H54 (cell line): Measurements from ENCODE around the gene HAUS7.

Experiments
- DNase-seq: peaks from one replicate; pipeline ENCODE4 v3.0.0; 2011; ENCODE audit warnings: low spot score, mixed read lengths; ENCODE audit not compliant: insufficient read length
- FAIRE-seq: peaks from 3 replicates; lab custom pipeline; 2011; peaks lifted over from hg19 to GRCh38; lab: Jason Lieb, UNC
- POLR2A ChIP-seq: IDR thresholded peaks from 2 replicates; pipeline ENCODE4 v1.6.1; 2011; ENCODE audit warnings: low read depth, mild to moderate bottlenecking, low read length

HAUS7 gene

GRCh38 chrX:153505361-153505760, 35.0 kb upstream of the HAUS7 start:
- no peak for TF ChIP-seq POLR2A
- FAIRE-seq (no peak), DNase-seq (no peak)

DNA sequence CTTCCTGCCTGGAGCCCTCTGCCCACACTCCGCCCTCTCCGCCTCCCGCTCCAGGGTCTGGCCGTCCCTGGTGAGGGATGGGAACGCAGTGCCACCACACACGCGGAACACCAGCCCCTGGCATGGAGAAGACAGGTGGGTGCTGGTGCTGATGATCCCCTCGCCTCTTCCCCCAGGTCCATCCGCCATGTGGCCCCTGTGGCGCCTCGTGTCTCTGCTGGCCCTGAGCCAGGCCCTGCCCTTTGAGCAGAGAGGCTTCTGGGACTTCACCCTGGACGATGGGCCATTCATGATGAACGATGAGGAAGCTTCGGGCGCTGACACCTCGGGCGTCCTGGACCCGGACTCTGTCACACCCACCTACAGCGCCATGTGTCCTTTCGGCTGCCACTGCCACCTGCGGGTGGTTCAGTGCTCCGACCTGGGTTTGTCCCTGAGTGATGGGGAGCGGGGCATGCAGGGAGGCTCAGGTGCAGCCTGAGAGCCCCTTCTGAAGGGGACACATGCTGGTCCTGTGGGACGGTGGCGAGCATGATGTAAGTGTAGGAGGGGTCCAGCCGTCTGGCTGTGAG, 34.2 kb upstream of the HAUS7 start:
- DNase-seq = no peak
- FAIRE-seq = no peak

GRCh38 chrX:153502796-153503195, 32.4 kb upstream of the HAUS7 start:
- no peak for TF ChIP-seq POLR2A
- DNase-seq (no peak), FAIRE-seq (no peak)

More for the DNA sequence above, 34.2 kb upstream of the HAUS7 start:
- TF ChIP-seq POLR2A = no peak

GRCh38 chrX:153502131-153502530, 31.8 kb upstream of the HAUS7 start:
- no peak for TF ChIP-seq POLR2A
- DNase-seq (no peak), FAIRE-seq (no peak)

DNA sequence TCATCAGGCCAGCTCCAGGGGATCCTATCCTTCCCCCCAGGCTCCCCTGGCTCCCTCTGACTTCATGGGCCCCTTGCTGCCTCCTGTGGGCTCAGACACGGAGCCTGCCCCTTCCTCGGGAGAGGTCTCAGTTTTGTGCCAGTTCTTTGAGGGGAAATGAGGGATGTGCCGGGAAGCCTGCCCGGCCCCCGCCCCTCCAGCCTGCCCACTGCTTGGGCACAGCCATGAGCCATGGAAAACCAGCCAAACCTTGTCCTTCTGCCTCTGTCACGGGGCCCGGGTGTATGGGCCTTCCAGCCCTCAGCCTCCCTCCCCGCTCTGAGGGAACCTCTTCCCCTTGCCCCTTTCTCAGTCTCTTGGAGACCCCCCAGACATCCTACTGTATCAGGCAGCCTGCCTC, 31.2 kb upstream of the HAUS7 start:
- no peak for FAIRE-seq
- no peak for TF ChIP-seq POLR2A

GRCh38 chrX:153500676-153501280, 30.4 kb upstream of the HAUS7 start:
- FAIRE-seq = no peak
- no peak for DNase-seq
- TF ChIP-seq POLR2A = no peak

More for the DNA sequence above, 31.2 kb upstream of the HAUS7 start:
- DNase-seq = no peak

DNA sequence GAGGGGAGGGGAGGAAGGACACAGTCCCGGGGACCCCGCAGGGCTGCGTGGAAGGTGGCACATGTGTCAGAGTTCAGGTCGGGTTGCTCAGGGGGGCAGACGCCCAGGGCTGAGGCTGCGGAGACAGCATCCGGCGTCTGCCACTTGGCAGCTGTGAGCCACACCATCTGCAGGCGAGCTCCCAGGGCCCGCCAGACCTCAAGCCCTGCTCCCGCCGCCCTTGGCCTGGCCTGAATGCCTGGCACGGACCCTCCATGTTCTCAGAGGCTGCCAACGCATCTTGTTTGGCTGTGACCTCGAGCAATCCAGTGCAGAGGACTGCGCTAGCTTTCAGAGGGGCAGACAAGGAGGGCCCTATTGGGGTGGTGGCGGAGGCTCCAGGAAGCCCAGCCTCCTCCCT, 29.5 kb upstream of the HAUS7 start:
- DNase-seq = no peak
- TF ChIP-seq POLR2A = no peak
- FAIRE-seq = no peak

DNA sequence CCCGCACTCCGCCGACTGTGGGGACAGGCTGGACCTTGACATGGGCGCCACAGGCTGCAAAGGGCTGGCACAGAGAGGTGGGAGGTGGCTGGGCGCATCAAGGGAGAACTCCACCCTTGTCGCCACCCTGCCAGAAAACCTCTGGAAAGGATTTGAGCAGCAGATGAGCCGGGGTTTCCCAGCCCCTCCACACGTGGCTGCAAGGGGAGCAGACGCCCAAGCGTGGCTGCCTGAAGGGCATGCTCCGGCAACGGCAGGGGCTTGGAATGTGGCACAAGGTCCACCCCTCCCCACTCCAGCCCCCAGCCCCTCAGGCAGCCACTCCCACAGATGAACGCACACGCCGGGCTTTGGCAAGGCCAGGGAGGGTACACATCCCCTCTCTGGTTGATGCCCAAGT, 29.0 kb upstream of the HAUS7 start:
- no peak for TF ChIP-seq POLR2A
- FAIRE-seq (no peak), DNase-seq (no peak)

- no peak for TF ChIP-seq POLR2A
- FAIRE-seq = no peak
These were observed 28.1 kb upstream of the HAUS7 start for GRCh38 chrX:153498453-153498852.

GRCh38 chrX:153496590-153496959, 26.2 kb upstream of the HAUS7 start:
- no peak for DNase-seq
- TF ChIP-seq POLR2A = no peak
- FAIRE-seq = no peak

More at GRCh38 chrX:153498453-153498852, 28.1 kb upstream of the HAUS7 start:
- DNase-seq = no peak

- TF ChIP-seq POLR2A = no peak
- DNase-seq (no peak), FAIRE-seq (no peak)
These were observed 25.7 kb upstream of the HAUS7 start for GRCh38 chrX:153495903-153496589.

DNA sequence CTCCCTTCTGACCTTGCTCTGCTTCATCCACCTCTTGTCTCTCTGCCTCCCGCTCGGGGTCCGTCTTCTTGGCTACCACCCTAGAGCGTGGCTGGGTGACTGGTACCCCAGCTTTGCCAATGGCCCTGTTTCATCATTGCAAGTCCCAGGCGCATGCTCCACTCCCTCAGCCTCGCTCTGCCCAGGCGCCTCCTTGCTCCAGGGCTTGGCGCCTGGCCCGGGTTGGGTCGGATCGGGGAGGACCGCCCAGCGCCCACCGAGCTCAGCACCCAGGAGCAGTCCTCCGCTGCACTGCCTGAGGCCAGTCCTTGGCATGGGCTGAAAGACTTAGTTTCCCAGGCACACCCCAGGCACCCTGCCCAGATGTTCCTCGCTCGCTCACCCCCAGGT, 25.0 kb upstream of the HAUS7 start:
- FAIRE-seq (no peak), DNase-seq (no peak)
- no peak for TF ChIP-seq POLR2A

DNA sequence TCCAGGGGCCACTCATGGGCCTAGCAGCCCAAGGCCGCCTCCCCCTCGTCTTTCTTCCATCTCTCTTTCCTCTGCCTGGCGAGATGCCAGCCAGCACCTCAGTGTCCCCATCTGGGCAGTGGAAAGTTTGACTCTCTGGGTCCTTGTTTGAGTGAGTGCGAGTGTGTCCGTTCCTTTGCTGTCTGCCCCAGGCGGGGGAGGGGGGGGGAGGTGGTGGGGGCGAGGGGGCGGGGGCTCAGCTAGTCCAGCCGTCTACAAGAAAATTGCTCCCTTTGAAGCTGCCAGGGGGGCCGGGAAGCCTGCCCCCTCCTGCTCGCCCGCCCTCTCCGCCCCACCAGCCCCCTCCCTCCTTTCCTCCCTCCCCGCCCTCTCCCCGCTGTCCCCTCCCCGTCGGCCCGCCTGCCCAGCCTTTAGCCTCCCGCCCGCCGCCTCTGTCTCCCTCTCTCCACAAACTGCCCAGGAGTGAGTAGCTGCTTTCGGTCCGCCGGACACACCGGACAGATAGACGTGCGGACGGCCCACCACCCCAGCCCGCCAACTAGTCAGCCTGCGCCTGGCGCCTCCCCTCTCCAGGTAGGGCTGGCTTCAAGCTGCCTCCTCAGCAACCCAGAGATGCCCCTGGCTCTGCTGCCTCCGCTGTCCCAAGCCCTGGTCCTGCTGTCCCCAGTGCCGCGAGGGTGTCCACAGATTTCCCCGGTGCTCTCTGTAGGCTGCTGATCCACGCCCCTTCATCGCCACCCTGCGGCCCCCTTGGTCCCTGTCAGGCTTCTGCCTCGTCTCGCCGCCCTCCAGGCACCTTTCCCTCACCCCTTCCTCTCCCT, 24.4 kb upstream of the HAUS7 start, which contains the start of gene BGN:
Gene BGN, plus strand, starts transcription at position 440 of the 821 bp plus-strand sequence. CDS start 9,652 bp downstream, outside the sequence.
- no peak for DNase-seq
- TF ChIP-seq POLR2A = no peak
- no peak for FAIRE-seq

- FAIRE-seq (no peak), DNase-seq (no peak)
- no peak for TF ChIP-seq POLR2A
These were observed 23.7 kb upstream of the HAUS7 start for GRCh38 chrX:153494061-153494460.
